ENCODE data around the gene ZNF205. TPM values are rescaled to one million over a fixed set of nuclear protein-coding genes. Genes with fewer than 3 reads are reported as not detected.
"Not testable (repeated sequence)": the region's sequence is repeated elsewhere in the genome, so short reads cannot be mapped to it uniquely, and the experiment has no call there.

The ZNF205 gene
- total RNA-seq, 1 donor from 2014 or later: 31.6 TPM

GRCh38 chr16:3166505-3166886 is 54.1 kb downstream of the ZNF205 start:
- TF ChIP-seq, protein P1, sequence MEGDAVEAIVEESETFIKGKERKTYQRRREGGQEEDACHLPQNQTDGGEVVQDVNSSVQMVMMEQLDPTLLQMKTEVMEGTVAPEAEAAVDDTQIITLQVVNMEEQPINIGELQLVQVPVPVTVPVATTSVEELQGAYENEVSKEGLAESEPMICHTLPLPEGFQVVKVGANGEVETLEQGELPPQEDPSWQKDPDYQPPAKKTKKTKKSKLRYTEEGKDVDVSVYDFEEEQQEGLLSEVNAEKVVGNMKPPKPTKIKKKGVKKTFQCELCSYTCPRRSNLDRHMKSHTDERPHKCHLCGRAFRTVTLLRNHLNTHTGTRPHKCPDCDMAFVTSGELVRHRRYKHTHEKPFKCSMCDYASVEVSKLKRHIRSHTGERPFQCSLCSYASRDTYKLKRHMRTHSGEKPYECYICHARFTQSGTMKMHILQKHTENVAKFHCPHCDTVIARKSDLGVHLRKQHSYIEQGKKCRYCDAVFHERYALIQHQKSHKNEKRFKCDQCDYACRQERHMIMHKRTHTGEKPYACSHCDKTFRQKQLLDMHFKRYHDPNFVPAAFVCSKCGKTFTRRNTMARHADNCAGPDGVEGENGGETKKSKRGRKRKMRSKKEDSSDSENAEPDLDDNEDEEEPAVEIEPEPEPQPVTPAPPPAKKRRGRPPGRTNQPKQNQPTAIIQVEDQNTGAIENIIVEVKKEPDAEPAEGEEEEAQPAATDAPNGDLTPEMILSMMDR (IDR thresholded peaks at IDR 0.05; ENCODE audit: partially characterized antibody, unreplicated experiment): no peak
- H3K27ac Mint-ChIP-seq (ENCODE audit: unreplicated experiment): no peak overlapping the region
- peaks cover 12% of the 10 kb centered on the region for H3K27me3 Mint-ChIP-seq (ENCODE audit: unreplicated experiment)
- H3K36me3 Mint-ChIP-seq (ENCODE audit: unreplicated experiment): no peaks in the 10 kb centered on the region
- peaks cover 5% of the 10 kb centered on the region for H3K9me3 Mint-ChIP-seq (ENCODE audit: unreplicated experiment)
- DNase-seq: no peak
- no peak overlapping the region for H3K4me3 Mint-ChIP-seq (ENCODE audit: unreplicated experiment)
- no peaks in the 10 kb centered on the region for H3K4me1 Mint-ChIP-seq (ENCODE audit: low read depth, unreplicated experiment)

DNA sequence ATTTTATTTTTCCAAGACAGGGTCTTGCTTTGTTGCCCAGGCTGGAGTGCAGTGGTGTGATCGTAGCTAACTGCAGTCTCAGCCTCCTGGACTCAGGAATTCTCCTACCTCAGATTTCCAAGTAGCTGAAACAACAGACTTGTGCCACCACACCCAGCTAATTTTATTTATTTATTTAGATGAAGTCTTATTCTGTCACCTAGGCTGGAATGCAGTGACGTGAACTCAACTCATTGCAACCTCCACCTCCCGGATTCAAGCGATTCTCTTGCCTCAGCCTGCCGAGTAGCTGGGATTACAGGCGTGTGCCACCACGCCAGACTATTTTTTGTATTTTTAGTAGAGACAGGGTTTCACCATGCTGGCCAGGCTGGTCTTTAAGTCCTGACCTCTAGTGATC is 56.3 kb downstream of the ZNF205 start:
- not testable (repeated sequence) for H3K4me3 Mint-ChIP-seq (ENCODE audit: unreplicated experiment); H3K9me3 Mint-ChIP-seq (ENCODE audit: unreplicated experiment); DNase-seq; H3K36me3 Mint-ChIP-seq (ENCODE audit: unreplicated experiment); H3K27ac Mint-ChIP-seq (ENCODE audit: unreplicated experiment); H3K4me1 Mint-ChIP-seq (ENCODE audit: low read depth, unreplicated experiment)
- peaks cover 18% of the 10 kb centered on the region for H3K27me3 Mint-ChIP-seq (ENCODE audit: unreplicated experiment)

Other genes with a start within 250 kb of the ZNF205 start
- 30.5 TPM for gene FLYWCH2, start 229.4 kb upstream of the ZNF205 start, total RNA-seq (ENCODE audit: unreplicated experiment)
- 77.1 TPM for gene FLYWCH1, start 200.7 kb upstream of the ZNF205 start, total RNA-seq (ENCODE audit: unreplicated experiment)
- 12.8 TPM for gene KREMEN2, start 148.3 kb upstream of the ZNF205 start, total RNA-seq (ENCODE audit: unreplicated experiment)
- 69.1 TPM for gene PAQR4, start 143.2 kb upstream of the ZNF205 start, total RNA-seq (ENCODE audit: unreplicated experiment)
- gene PKMYT1, start 132.1 kb upstream of the ZNF205 start, total RNA-seq (ENCODE audit: unreplicated experiment): 8.5 TPM
- gene CLDN9, start 99.7 kb upstream of the ZNF205 start, total RNA-seq (ENCODE audit: unreplicated experiment): 0.39 TPM
- 31.1 TPM for gene CLDN6, start 94.4 kb upstream of the ZNF205 start, total RNA-seq (ENCODE audit: unreplicated experiment)
- 4.2 TPM for gene TNFRSF12A, start 92.2 kb upstream of the ZNF205 start, total RNA-seq (ENCODE audit: unreplicated experiment)
- gene HCFC1R1, start 88.6 kb upstream of the ZNF205 start, total RNA-seq (ENCODE audit: unreplicated experiment): 117 TPM
- gene THOC6, start 88.6 kb upstream of the ZNF205 start, total RNA-seq (ENCODE audit: unreplicated experiment): 30.2 TPM
- not detected for gene BICDL2, start 75.6 kb upstream of the ZNF205 start, total RNA-seq (ENCODE audit: unreplicated experiment)
- not detected for gene MMP25, start 66.0 kb upstream of the ZNF205 start, total RNA-seq (ENCODE audit: unreplicated experiment)
- 1.3 TPM for gene IL32, start 46.9 kb upstream of the ZNF205 start, total RNA-seq (ENCODE audit: unreplicated experiment)
- 0.74 TPM for gene ZSCAN10, start 13.3 kb upstream of the ZNF205 start, total RNA-seq (ENCODE audit: unreplicated experiment)
- 18.7 TPM for gene ZNF213, start 22.4 kb downstream of the ZNF205 start, total RNA-seq (ENCODE audit: unreplicated experiment)
- gene OR1F1, start 75.6 kb downstream of the ZNF205 start, total RNA-seq (ENCODE audit: unreplicated experiment): not detected
- 12.2 TPM for gene ZNF200, start 122.6 kb downstream of the ZNF205 start, total RNA-seq (ENCODE audit: unreplicated experiment)
- not detected for gene MEFV, start 144.0 kb downstream of the ZNF205 start, total RNA-seq (ENCODE audit: unreplicated experiment)
- 33.1 TPM for gene ZNF263, start 170.9 kb downstream of the ZNF205 start, total RNA-seq (ENCODE audit: unreplicated experiment)
- 8.6 TPM for gene TIGD7, start 192.8 kb downstream of the ZNF205 start, total RNA-seq (ENCODE audit: unreplicated experiment)
- gene ZNF75A, start 192.9 kb downstream of the ZNF205 start, total RNA-seq (ENCODE audit: unreplicated experiment): 62.4 TPM
- not detected for gene OR2C1, start 243.3 kb downstream of the ZNF205 start, total RNA-seq (ENCODE audit: unreplicated experiment)

Data from glutamatergic neuron (in vitro differentiated cells).